HEK293 (cell line): Measurements from ENCODE around the gene PNPLA2.

Experiments used
- CTCF ChIA-PET: fragments of 350-600 bp; formaldehyde crosslinking; extraction: SDS; loops from one replicate; lab custom pipeline; 2021; ENCODE audit warnings: antibody characterized with exemption; lab: Yijun Ruan, JAX
- POLR2A ChIA-PET: fragments of 300-600 bp; formaldehyde crosslinking; extraction: SDS; loops from one replicate; lab custom pipeline; 2020; ENCODE audit warnings: antibody characterized with exemption, inconsistent platforms; lab: Yijun Ruan, JAX
- H3K27ac ChIP-seq: fragments of 200-500 bp; sonication (Bioruptor generic); 2 replicates; pipeline ENCODE4 v1.5.1; 2014; ENCODE audit warnings: low read depth, low read length, control low read depth, inconsistent platforms; ENCODE audit errors: extremely low read depth
- H3K36me3 ChIP-seq, 2 experiments: fragments of 200-500 bp in 1 of 2; sonication (Bioruptor generic) in 1 of 2; 1 replicate in 1 of 2; 2 replicates in 1 of 2; pipeline ENCODE4 v1.5.1; 2014 to 2017; ENCODE audit warnings: inconsistent platforms in 2 of 2, low read length in 2 of 2; ENCODE audit not compliant: control insufficient read depth in 2 of 2, insufficient read depth in 1 of 2
- H3K4me1 ChIP-seq: fragments of 200-500 bp; sonication (Bioruptor generic); 2 replicates; pipeline ENCODE4 v1.5.1; 2014; ENCODE audit warnings: mild to moderate bottlenecking, low read length, inconsistent platforms; ENCODE audit not compliant: control insufficient read depth, insufficient read depth
- H3K4me3 ChIP-seq: 2 replicates; pipeline ENCODE4 v1.5.1; 2011; ENCODE audit warnings: low read depth, mild to moderate bottlenecking, control low read depth, low read length, moderate library complexity
- H3K9me3 ChIP-seq: fragments of 200-500 bp; sonication (Bioruptor generic); 2 replicates; pipeline ENCODE4 v1.5.1; 2014; ENCODE audit warnings: low read depth, low read length, inconsistent platforms; ENCODE audit not compliant: control insufficient read depth, insufficient read depth
- GLIS1 ChIP-seq: fragments of 450-650 bp; formaldehyde crosslinking; IDR thresholded peaks from 2 replicates; pipeline ENCODE4 v1.5.1; 2016; ENCODE audit warnings: missing biosample characterization, missing genetic modification characterization
- GLIS2 ChIP-seq: fragments of 450-650 bp; formaldehyde crosslinking; IDR thresholded peaks from 2 replicates; pipeline ENCODE4 v1.5.1; 2016; ENCODE audit warnings: missing biosample characterization, missing genetic modification characterization
- KLF17 ChIP-seq: fragments of 450-650 bp; formaldehyde crosslinking; IDR thresholded peaks from 2 replicates; pipeline ENCODE4 v1.5.1; 2016; ENCODE audit warnings: missing biosample characterization, missing genetic modification characterization
- KLF8 ChIP-seq: fragments of 450-650 bp; formaldehyde crosslinking; IDR thresholded peaks from 2 replicates; pipeline ENCODE4 v1.5.1; 2016; ENCODE audit warnings: missing biosample characterization, missing genetic modification characterization
- MEIS1 ChIP-seq: sonication (generic); formaldehyde crosslinking; IDR thresholded peaks from 2 replicates; pipeline ENCODE4 v1.8.1; 2022; ENCODE audit warnings: missing genetic modification reagents, mild to moderate bottlenecking, borderline replicate concordance
- PATZ1 ChIP-seq: fragments of 450-650 bp; formaldehyde crosslinking; IDR thresholded peaks from 2 replicates; pipeline ENCODE4 v1.5.1; 2016; ENCODE audit warnings: missing biosample characterization, missing genetic modification characterization
- PRDM10 ChIP-seq: fragments of 450-650 bp; formaldehyde crosslinking; IDR thresholded peaks from 2 replicates; pipeline ENCODE4 v1.5.1; 2016; ENCODE audit warnings: missing biosample characterization, missing genetic modification characterization
- SCRT2 ChIP-seq: fragments of 450-650 bp; formaldehyde crosslinking; IDR thresholded peaks from 2 replicates; pipeline ENCODE4 v1.5.1; 2016; ENCODE audit warnings: missing biosample characterization, missing genetic modification characterization
- ZBTB26 ChIP-seq: fragments of 450-650 bp; formaldehyde crosslinking; optimal IDR thresholded peaks from 2 replicates; pipeline ENCODE3; 2016; ENCODE audit warnings: missing biosample characterization, mild to moderate bottlenecking, missing genetic modification characterization
- ZFP69B ChIP-seq: fragments of 450-650 bp; formaldehyde crosslinking; IDR thresholded peaks from 2 replicates; pipeline ENCODE4 v1.5.1; 2016; ENCODE audit warnings: missing biosample characterization, missing genetic modification characterization
- ZIC2 ChIP-seq: fragments of 450-650 bp; formaldehyde crosslinking; IDR thresholded peaks from 2 replicates; pipeline ENCODE4 v1.5.1; 2016; ENCODE audit warnings: missing biosample characterization, missing genetic modification characterization
- ZNF341 ChIP-seq: fragments of 450-650 bp; formaldehyde crosslinking; IDR thresholded peaks from 2 replicates; pipeline ENCODE4; 2016; ENCODE audit warnings: low read depth, missing biosample characterization, missing genetic modification characterization
- ZNF398 ChIP-seq: fragments of 450-650 bp; formaldehyde crosslinking; IDR thresholded peaks from 2 replicates; pipeline ENCODE4 v1.5.1; 2017; ENCODE audit warnings: missing biosample characterization, missing genetic modification characterization
- ZNF449 ChIP-seq: fragments of 450-650 bp; formaldehyde crosslinking; IDR thresholded peaks from 2 replicates; pipeline ENCODE4 v1.5.1; 2017; ENCODE audit warnings: missing biosample characterization, mild to moderate bottlenecking, missing genetic modification characterization, moderate library complexity
- ZNF529 ChIP-seq: fragments of 450-650 bp; formaldehyde crosslinking; IDR thresholded peaks from 2 replicates; pipeline ENCODE4 v1.5.1; 2017; ENCODE audit warnings: missing genetic modification characterization, missing biosample characterization; ENCODE audit not compliant: insufficient replicate concordance
- ZNF530 ChIP-seq: fragments of 450-650 bp; formaldehyde crosslinking; IDR thresholded peaks from 2 replicates; pipeline ENCODE4 v1.5.1; 2016; ENCODE audit warnings: low read depth, missing biosample characterization, missing genetic modification characterization
- ZNF600 ChIP-seq: fragments of 450-650 bp; formaldehyde crosslinking; IDR thresholded peaks from 2 replicates; pipeline ENCODE4 v1.5.1; 2016; ENCODE audit warnings: missing biosample characterization, missing genetic modification characterization
- ZNF692 ChIP-seq: fragments of 450-650 bp; formaldehyde crosslinking; IDR thresholded peaks from 2 replicates; pipeline ENCODE4 v1.5.1; 2016; ENCODE audit warnings: missing biosample characterization, missing genetic modification characterization
- ZSCAN16 ChIP-seq: fragments of 450-650 bp; formaldehyde crosslinking; IDR thresholded peaks from 2 replicates; pipeline ENCODE4 v1.5.1; 2016; ENCODE audit warnings: missing biosample characterization, missing genetic modification characterization

Gene PNPLA2

GRCh38 chr11:831118-831864, 12.6 kb downstream of the PNPLA2 start:
- CTCF ChIA-PET = interaction anchor here (0.7 kb wide), 1 partner anchor 127 kb away, joined by 4 read pairs; no protein-coding TSS in a partner anchor
- Histone ChIP-seq H3K4me1 (no peaks in the 10 kb centered on the region; the same call in 1 of the 2 replicates), H3K4me3 (no peak overlapping the region), H3K27ac (no peak overlapping the region), H3K36me3 (peaks cover 0 to 18% of the 10 kb centered on the region in 2 experiments; a peak in 1 of 3 replicates), H3K9me3 (no peaks in the 10 kb centered on the region)
- POLR2A ChIA-PET = interaction anchor here (1.0 to 15.0 kb wide), 5 partner anchors 8 to 27 kb away, joined by 3 to 202 read pairs (median 4); partner anchors contain the start of genes PNPLA2, POLR2L and TSPAN4
- peak; percentile 59; the same call in 1 of the 2 replicates for TF ChIP-seq ZNF341
- TF ChIP-seq ZNF692 (tag by site-specific recombination) = peak; percentile 55; the same call in 1 of the 2 replicates
- peak; percentile 52 for TF ChIP-seq GLIS2 (tag by site-specific recombination)
- no peak for TF ChIP-seq ZNF398 (tag by site-specific recombination)
- peak; percentile 39; the same call in 1 of the 2 replicates for TF ChIP-seq ZNF600
- 0 out of 2 replicates have a peak, but pooled peaks have one; percentile 6 for TF ChIP-seq KLF8
- peak; percentile 93 for TF ChIP-seq ZIC2 (tag by site-specific recombination)
- TF ChIP-seq MEIS1 = no peak
- no peak for TF ChIP-seq ZNF529 (tag by site-specific recombination)
- 0 out of 2 replicates have a peak, but pooled peaks have one; percentile 40 for TF ChIP-seq ZNF449 (tag by site-specific recombination)
- no peak for TF ChIP-seq ZNF530 (tag by site-specific recombination)
- peak; percentile 85 for TF ChIP-seq ZSCAN16 (tag by site-specific recombination)
- peak; percentile 42; the same call in 1 of the 2 replicates for TF ChIP-seq SCRT2 (tag by site-specific recombination)
- peak; percentile 77 for TF ChIP-seq ZFP69B (tag by site-specific recombination)
- peak; percentile 81 for TF ChIP-seq GLIS1 (tag by site-specific recombination)

- CTCF ChIA-PET = no interaction called here
- TF ChIP-seq ZIC2 (tag by site-specific recombination) (peak; percentile 84), PRDM10 (peak; percentile 81), KLF17 (tag by site-specific recombination) (0 out of 2 replicates have a peak, but pooled peaks have one; percentile 49), ZBTB26 (tag by site-specific recombination) (no peak), PATZ1 (tag by site-specific recombination) (no peak)
These were observed 13.3 kb downstream of the PNPLA2 start for GRCh38 chr11:831961-832528.

More at GRCh38 chr11:831961-832528, 13.3 kb downstream of the PNPLA2 start:
- no peaks in the 10 kb centered on the region for H3K9me3 ChIP-seq
- H3K36me3 ChIP-seq = peaks cover 0 to 25% of the 10 kb centered on the region in 2 experiments; a peak in 1 of 3 replicates
- peak overlapping the region; percentile 66; the same call in 1 of the 2 replicates for H3K27ac ChIP-seq
- H3K4me1 ChIP-seq = no peaks in the 10 kb centered on the region; the same call in 1 of the 2 replicates
- peak overlapping the region; percentile 70 for H3K4me3 ChIP-seq
- POLR2A ChIA-PET = interaction anchor here (0.6 to 15.0 kb wide), 8 partner anchors 8 to 28 kb away, joined by 3 to 202 read pairs (median 4); partner anchors contain the start of genes PNPLA2, POLR2L, RPLP2 and TSPAN4
